Activated CD4-positive, alpha-beta T cell treated with anti-CD3 and anti-CD28 coated beads, Interleukin-10, Interleukin-2, amounts not matched to agents 100 ng/mL and 50 ng/mL, durations not matched to agents 16 hours and 8 hours (primary cell): ENCODE measurements around the gene NOM1.

Source experiments
- DNase-seq: peaks from one replicate; pipeline ENCODE4 v3.0.0-alpha.2; 2020

Gene NOM1

GRCh38 chr7:156985101-156985992 is 35.8 kb downstream of the NOM1 start:
- no peak for DNase-seq

GRCh38 chr7:156986378-156986777 is 36.9 kb downstream of the NOM1 start:
- DNase-seq, result no peak

GRCh38 chr7:156988343-156989185 is 39.1 kb downstream of the NOM1 start:
- no peak for DNase-seq

GRCh38 chr7:156989766-156990535 is 40.4 kb downstream of the NOM1 start:
- DNase-seq, result no peak

- no peak for DNase-seq
Measured at GRCh38 chr7:156993021-156993924, 43.8 kb downstream of the NOM1 start.

GRCh38 chr7:156993925-156994235 is 44.4 kb downstream of the NOM1 start:
- DNase-seq, result no peak

GRCh38 chr7:156994417-156994816 is 44.9 kb downstream of the NOM1 start:
- no peak for DNase-seq

- no peak for DNase-seq
Measured at GRCh38 chr7:156998988-156999957, 49.8 kb downstream of the NOM1 start.

GRCh38 chr7:156999958-157000726 is 50.6 kb downstream of the NOM1 start:
- no peak for DNase-seq

- no peak for DNase-seq
Measured at GRCh38 chr7:157000741-157001653, 51.5 kb downstream of the NOM1 start.

GRCh38 chr7:157001920-157002818 is 52.7 kb downstream of the NOM1 start:
- DNase-seq, result no peak

GRCh38 chr7:157002819-157003421 is 53.4 kb downstream of the NOM1 start:
- no peak for DNase-seq

- no peak for DNase-seq
Measured at GRCh38 chr7:157003445-157003755, 53.9 kb downstream of the NOM1 start.

- DNase-seq, result no peak
Measured at GRCh38 chr7:157003756-157004520, 54.4 kb downstream of the NOM1 start.

- no peak for DNase-seq
Measured at GRCh38 chr7:157004521-157005455, 55.3 kb downstream of the NOM1 start.
